NCI-H187 treated with DMSO at 0.1 percent for 48 hours (cell line): Measurements from ENCODE around the gene TMEM131L.
"Not testable (repeated sequence)": the region's sequence is repeated elsewhere in the genome, so short reads cannot be mapped to it uniquely, and the experiment has no call there.

Experiments used
- DNase-seq: peaks from one replicate; lab custom pipeline; 2025; lab: John Stamatoyannopoulos, UW

The TMEM131L gene, protein sequence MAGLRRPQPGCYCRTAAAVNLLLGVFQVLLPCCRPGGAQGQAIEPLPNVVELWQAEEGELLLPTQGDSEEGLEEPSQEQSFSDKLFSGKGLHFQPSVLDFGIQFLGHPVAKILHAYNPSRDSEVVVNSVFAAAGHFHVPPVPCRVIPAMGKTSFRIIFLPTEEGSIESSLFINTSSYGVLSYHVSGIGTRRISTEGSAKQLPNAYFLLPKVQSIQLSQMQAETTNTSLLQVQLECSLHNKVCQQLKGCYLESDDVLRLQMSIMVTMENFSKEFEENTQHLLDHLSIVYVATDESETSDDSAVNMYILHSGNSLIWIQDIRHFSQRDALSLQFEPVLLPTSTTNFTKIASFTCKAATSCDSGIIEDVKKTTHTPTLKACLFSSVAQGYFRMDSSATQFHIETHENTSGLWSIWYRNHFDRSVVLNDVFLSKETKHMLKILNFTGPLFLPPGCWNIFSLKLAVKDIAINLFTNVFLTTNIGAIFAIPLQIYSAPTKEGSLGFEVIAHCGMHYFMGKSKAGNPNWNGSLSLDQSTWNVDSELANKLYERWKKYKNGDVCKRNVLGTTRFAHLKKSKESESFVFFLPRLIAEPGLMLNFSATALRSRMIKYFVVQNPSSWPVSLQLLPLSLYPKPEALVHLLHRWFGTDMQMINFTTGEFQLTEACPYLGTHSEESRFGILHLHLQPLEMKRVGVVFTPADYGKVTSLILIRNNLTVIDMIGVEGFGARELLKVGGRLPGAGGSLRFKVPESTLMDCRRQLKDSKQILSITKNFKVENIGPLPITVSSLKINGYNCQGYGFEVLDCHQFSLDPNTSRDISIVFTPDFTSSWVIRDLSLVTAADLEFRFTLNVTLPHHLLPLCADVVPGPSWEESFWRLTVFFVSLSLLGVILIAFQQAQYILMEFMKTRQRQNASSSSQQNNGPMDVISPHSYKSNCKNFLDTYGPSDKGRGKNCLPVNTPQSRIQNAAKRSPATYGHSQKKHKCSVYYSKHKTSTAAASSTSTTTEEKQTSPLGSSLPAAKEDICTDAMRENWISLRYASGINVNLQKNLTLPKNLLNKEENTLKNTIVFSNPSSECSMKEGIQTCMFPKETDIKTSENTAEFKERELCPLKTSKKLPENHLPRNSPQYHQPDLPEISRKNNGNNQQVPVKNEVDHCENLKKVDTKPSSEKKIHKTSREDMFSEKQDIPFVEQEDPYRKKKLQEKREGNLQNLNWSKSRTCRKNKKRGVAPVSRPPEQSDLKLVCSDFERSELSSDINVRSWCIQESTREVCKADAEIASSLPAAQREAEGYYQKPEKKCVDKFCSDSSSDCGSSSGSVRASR (N-terminal part only)

DNA sequence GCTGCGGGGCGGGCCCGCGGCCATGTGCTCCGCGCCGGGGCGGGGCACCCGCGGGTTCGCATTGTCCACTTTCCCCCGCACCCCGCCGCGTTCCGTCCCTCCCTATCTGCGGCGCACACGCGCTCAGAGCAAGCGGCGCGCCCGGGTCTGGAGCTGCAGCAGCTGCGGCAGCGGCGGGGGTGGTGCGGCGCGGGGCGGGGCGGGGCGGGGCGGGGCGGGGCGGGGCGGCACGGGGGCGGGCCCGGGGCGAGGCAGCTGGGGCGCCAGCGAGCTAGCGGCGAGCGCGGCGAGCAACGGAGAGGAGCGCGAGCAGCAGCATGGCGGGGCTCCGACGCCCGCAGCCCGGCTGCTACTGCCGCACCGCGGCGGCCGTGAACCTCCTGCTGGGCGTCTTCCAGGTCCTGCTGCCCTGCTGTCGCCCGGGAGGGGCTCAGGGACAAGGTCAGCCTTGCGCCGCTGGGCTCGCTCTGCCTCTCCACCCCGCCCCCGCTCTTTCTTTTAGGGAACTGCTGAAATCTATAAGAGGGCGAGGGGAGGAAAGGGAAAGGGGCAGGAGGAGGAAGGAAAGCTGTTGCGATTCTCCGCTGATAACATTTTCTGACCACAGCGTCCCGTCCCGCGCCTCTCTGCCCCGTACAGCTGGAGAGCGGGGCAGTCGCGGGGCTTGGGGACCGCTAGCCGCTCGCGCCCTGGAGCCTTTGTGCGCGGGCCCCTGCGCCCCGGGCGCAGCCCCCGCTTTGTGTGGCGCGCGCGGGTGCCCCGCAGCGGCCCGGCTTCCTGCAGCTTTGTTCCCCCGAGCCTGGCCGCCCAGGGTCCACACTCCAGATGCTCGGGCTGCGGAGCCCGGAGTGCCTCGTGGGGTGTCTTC lies at the start of gene TMEM131L:
Gene TMEM131L, plus strand, starts transcription at position 280 of the 868 bp plus-strand sequence. Its CDS starts 38 bp downstream, at position 318.
- no peak for DNase-seq

DNA sequence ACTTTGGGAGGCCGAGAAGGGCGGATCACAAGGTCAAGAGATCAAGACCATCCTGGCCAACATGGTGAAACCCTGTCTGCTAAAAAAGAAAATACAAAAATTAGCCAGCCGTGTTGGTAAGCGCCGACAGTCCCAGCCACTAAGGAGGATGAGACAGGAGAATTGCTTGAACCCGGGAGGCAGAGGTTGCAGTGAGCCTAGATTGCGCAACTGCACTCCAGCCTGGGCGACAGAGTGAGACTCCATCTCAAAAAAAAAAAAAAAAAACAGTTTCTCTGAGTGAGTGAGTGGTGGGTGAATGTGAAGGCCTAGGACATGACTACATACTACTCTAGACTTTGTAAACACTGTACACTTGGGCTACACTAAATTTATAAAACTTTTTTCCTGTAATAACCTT lies 49.7 kb upstream of the TMEM131L start:
- DNase-seq, result not testable (repeated sequence)

DNA sequence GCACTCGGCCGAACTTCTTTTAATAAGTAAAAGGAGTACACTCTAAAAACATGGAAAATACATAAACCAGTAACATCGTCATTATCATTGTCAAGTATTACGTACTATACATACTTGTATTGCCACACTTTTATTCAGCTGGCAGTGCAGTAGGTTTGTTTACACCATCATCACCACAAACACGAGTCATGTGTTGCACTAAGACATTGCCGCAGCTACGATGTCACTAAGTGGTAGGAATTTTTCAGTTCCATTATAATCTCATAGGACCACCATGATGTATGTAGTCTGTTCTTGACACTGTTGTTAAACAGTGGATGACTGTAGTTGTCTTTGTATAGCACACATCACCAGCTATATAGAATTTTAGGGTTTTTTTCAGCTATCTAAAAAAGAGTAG lies 48.0 kb upstream of the TMEM131L start:
- no peak for DNase-seq

DNA sequence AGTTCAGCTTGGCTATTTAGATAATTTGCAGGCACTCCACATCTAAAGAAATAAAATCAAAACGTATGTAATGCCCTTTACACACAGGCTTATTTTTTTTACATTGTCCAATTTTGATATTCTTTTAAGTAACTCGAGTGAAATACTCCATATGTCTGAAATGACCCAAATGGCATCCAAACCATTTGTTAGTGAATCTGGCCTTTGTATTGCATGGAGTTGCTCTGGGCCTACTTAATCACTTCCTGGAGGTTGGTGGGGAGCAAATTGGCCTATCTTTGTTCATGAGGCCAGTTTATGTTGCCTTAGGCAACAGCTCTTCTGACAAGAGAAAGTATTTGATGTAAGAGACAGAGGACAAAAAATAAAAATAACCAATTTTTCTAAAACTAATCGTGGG lies 47.6 kb upstream of the TMEM131L start:
- no peak for DNase-seq

DNA sequence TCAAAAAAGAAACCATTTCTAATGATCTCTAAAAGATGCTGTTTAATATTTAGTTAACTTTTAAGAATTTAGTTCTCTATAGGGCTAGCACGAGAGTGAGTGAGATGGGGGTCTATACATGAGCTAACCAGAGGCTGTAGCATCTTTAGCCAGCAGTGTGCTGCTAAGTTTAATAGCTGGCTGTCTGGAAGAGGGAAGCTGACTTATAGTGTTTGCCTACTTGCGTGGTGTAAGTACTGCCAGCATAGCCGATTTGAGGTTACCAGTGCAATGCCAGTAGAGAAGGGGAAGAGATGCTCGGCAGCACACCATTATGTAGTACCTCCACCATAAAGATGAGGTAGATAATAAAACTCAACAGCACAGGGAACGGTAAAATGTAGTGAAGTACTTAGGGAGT lies 47.1 kb upstream of the TMEM131L start:
- no peak for DNase-seq

DNA sequence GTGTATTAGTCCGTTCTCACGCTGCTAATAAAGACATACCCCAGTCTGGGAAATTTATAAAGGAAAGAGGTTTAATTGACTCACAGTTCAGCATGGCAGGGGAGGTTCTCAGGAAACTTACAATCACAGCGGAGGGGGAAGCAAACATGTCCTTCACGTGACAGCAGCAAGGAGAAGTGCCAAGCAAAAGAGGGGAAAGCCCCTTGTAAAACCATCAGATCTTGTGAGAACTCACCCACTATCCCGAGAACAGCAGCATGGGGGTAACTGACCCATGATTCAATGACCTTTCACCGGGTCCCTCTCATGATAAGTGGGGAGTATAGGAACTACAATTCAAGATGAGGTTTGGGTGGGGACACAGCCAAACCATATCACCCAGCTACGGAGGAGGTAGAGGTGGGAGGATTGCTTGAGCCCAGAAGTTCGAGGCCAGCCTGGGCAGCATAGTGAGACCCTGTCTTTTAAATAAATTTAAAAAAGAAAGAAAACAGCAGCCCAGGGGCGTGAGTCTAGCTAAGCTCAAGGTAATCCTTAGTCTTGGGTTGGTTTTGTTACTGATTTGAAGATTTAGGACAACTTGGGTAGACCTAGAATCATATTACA lies 46.4 kb upstream of the TMEM131L start:
- no peak for DNase-seq

DNA sequence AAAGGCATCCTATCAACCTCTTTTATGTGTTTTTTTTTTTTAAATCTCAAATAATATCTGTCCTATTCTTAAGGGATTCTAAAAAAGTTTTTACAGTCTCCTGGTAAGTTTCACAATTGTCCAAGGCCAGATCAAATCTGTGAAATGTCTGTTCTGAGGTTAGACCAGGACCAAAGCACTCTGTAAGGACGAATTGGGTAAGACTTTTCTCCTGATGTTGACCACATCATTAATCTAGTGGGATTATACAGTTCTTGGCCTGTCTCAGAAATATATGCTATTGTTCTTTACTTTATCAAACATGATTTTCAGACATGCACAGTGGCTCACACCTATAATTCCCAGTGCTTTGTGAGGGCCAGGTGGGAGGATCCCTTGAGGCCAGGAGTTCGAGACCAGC lies 45.8 kb upstream of the TMEM131L start:
- no peak for DNase-seq

DNA sequence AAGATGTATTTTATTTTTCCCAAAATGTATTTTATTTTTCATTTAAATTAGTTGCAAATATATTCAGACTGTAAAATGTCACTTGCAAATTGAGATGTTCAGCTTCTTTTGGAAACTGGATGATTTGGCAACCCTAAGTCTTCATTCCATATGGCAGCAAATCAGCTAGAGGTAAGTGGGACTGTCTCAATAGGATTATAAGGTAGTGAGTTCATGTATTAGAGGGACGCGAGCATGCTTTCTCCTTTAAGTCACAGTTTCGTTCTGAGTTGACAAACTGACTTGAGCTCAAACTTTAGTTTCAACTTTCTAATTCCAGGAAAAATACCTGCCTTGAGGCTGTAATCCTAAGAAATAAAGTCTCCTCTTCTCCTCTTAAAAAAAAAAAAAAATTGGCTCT lies 44.2 kb upstream of the TMEM131L start:
- no peak for DNase-seq

DNA sequence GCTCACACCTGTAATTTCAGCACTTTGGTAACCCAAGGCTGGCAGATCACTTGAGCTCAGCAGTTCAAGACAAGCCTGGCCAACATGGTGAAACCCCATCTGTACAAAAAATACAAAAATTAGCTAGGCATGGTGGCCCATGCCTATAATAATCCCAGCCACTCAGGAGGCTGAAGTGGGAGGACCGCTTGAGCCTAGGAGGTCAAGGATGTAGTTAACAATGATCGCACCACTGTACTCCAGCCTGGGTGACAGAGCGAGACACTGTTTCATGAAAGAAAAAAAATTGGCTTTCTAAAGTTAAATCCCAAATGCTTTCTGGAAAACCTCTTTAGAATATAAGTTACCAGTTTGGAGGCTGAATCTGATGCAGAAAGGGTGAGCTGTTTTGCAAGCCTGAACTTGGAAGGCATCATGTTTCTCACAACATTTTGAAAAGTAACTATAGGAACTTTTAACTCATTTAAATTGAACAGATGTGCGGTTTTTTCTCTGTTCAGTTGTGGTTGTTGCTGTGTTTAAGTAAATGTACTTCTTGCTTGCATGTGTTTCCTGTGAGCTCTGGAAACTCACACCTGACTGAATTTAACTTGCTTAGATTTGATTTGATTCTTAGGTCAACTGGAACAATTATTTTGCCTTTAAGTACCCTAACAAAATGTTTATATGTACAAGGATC lies 39.8 kb upstream of the TMEM131L start:
- no peak for DNase-seq

DNA sequence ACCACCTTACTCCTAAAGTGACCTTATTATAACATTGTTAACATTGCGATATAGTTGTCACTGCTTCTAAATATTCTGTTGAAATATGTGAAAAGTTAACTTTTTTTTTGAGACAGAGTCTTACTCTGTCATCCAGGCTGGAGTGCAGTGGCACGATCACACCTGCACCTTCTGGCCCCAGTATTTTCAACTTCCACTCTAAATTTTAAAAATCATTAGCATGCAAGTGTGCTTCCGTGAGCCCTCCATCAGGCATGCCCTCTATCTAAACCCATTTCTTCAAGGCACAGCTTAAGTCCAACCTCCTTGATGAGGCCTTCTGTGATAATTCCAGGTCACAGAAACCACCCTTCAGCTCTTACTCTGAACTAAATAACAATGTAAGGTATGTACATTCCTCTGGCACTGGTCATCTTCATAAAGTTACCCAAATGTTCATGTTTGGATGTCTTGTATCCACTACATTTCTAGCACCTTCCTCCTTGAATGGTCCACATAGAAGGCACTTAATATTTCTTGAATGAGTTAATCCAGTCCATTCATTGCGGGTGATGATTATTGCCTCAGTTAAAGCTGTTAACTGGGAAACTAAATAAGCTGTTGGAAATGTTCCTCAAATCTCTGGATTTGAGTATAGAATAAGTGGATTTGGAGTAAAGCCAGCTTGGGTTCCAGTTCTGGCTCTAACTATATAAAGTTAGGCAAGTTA lies 38.6 kb upstream of the TMEM131L start:
- no peak for DNase-seq

DNA sequence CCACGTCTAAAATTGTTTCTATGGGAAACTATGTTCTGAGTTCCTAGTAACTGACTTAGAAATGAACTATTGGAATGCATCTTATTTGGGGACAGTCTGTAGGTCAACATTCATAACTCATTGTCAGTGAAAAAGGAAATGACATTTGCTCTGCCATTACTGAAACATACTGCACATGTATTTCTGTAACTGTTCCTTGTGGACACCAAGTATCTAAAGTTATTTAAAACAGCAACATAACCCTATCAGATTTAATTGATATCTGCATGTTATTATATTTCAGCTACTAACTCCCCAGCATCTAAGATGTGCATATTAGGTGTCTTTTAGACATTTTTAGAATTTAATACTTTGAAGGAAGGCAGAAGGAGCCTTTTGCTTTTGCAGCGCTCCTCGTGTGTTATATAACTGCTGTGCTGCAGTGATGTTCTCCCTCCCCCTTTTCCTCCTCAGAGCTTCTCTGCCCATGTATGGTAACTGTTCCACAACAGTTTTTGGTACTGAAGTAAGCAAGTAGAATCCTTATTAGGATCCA lies 37.2 kb upstream of the TMEM131L start:
- no peak for DNase-seq

DNA sequence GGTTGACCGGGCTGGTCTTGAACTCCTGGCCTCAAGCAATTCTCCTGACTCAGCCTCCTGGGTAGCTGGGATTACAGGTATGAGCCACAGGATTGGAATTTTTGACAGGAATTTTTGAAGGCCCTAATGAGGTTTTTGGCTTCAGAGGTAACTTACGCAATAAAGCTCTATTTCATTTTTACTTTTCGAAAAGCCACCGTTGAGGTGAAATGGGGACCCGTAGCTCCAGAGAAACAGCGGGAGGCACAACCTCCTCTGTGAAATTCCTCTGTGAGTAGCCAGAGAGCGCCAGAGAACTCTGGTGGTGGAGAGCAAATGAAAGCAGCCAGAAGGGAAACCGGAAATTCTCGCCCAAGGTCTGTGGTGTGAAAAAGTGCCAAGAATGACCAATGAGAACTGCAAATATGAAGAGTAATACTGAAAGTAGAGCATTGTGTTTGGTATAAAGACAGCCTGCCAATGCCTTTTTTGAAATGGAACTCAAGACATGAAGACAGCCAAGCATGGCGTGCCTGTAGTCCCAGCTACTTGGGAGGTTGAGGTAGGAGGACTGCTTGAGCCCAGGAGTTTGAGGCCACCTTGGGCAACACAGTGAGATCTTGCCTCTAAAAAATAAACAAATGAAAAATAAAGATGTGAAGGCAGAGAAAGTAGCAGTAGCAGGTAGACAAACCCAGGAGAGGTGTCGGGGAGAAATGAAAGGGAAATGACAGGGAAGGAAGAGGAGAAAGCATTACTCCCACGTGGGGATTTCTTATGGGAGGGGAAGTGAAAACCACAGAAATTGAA lies 33.0 kb upstream of the TMEM131L start:
- no peak for DNase-seq

DNA sequence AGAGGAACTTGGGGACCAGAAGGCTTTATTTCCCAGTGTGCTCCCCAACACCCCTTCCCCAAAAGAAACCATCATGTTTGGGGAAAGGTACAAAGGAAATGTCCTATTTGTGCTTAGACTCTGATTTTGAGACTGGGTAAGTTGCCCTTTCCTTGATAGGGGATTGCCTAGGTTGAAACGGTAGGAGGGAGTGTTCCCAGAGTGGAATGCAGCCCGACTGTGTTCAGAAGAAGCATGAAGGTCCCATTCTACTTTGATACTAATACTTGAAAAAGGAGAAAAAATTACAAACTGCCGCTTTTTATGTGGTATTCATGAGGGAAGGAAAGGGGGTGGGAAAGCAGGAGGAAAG lies 32.4 kb upstream of the TMEM131L start:
- DNase-seq, result no peak

DNA sequence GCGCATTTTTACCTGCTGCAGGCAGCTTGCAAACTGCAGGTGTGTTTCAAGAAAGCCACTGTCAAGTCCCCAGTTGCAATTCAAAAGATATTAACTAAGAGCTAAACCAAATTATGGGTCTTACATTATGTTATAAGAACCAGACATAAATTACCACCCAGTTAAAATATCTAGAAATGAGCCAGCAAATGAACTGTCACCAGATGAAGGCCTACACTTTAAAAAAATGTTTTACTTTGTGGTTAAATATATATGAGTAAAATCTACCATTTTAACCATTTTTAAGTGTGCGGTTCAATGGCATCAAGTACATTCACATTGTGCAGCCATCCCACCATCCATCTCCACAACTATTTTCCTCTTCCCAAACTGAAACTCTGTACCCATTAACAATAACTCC lies 32.0 kb upstream of the TMEM131L start:
- DNase-seq, result no peak

DNA sequence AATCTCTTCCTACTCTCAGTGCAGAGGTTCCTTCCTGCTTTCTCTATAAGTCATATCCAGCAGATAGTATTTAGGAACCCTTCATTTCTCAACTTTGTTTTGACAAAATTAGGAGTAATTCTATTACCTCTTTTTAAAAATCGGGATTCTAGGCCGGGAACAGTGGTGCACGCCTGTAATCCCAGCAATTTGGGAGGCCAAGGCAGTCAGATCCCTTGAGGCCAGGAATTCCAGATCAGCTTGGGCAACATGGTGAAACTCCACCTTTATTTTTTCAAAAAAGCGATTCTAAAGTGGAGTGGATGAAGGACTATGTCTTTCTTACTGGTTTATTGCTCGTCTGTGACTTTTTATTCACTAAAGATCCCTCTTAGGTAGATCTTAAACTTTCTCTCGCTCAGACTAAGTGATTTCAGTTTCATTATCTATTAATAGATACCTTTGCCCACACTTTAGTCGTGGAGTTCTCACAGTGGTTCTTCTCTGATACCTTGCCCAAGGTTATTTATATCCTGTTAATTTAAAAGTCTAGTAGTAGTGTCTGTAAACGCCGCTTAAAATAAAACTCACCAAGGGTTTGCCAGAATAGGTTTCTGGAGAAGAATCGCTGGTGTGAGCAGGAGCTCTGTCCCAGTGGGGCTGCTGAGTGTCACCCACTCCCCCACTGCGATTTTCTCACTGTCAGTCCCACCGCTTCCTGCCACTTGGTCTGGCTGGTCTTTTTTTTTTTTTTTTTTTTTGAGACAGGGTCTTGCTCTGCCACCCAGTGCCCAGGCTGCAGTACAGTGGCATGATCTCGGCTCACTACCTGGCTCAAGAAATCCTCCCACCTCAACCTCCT lies 27.0 kb upstream of the TMEM131L start:
- DNase-seq, result no peak

DNA sequence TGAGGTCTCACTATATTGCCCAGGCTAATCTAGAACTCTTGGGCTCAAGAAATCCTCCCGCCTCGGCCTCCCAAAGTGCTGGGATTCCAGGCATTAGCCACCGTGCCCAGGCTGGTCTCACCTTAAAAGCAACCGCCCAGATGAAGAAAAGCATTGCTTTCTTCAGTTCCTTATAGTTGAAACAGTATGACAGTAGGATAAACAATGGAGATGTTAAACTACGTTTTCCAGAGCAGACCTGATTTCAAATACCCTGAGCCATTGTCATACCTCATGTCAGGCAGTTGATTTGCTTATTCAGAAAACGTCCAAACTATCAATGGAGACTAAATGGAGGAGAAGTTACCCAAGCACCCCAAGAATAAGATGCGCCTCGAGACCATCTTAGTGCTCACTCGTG lies 26.3 kb upstream of the TMEM131L start:
- no peak for DNase-seq

DNA sequence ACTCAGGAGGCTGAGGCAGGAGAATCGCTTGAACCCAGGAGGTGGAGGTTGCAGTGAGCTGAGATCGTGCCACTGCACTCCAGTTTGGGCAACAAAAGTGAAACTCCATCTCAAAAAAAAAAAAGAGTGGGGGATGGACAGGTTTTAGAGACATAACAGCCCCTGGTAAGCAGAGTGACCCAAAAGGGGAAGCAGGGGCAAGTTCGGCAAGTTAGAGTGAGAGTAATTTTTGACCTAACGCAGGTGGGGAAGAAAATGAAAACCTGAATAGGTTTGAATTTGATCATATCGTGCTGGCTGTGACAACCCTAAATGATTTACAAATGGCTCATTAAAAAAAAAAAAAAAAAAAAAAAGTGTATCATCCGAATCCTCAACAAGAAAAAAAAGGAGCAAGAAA lies 25.7 kb upstream of the TMEM131L start:
- DNase-seq, result no peak
